ENCODE data around the gene PRKCB.

The PRKCB gene

GRCh38 chr16:23895052-23895451 lies 59.3 kb downstream of the PRKCB start:
- no peaks in the 10 kb centered on the region for H3K27me3 Mint-ChIP-seq (ENCODE audit: low read depth)
- H3K4me1 Mint-ChIP-seq (ENCODE audit: low read depth): peaks cover 19% of the 10 kb centered on the region
- no peaks in the 10 kb centered on the region for H3K9me3 Mint-ChIP-seq
- no peak for DNase-seq (ENCODE audit: low spot score)
- no peak overlapping the region for H3K27ac Mint-ChIP-seq
- peaks cover 18% of the 10 kb centered on the region for H3K36me3 Mint-ChIP-seq (ENCODE audit: low read depth)
- H3K4me3 Mint-ChIP-seq: no peak overlapping the region

GRCh38 chr16:23896832-23897821 lies 61.3 kb downstream of the PRKCB start:
- no peak overlapping the region for H3K4me3 Mint-ChIP-seq
- H3K36me3 Mint-ChIP-seq (ENCODE audit: low read depth): peaks cover 21% of the 10 kb centered on the region
- no peaks in the 10 kb centered on the region for H3K27me3 Mint-ChIP-seq (ENCODE audit: low read depth)
- no peaks in the 10 kb centered on the region for H3K9me3 Mint-ChIP-seq
- no peak for DNase-seq (ENCODE audit: low spot score)
- H3K27ac Mint-ChIP-seq: no peak overlapping the region
- peaks cover 31% of the 10 kb centered on the region for H3K4me1 Mint-ChIP-seq (ENCODE audit: low read depth)

DNA sequence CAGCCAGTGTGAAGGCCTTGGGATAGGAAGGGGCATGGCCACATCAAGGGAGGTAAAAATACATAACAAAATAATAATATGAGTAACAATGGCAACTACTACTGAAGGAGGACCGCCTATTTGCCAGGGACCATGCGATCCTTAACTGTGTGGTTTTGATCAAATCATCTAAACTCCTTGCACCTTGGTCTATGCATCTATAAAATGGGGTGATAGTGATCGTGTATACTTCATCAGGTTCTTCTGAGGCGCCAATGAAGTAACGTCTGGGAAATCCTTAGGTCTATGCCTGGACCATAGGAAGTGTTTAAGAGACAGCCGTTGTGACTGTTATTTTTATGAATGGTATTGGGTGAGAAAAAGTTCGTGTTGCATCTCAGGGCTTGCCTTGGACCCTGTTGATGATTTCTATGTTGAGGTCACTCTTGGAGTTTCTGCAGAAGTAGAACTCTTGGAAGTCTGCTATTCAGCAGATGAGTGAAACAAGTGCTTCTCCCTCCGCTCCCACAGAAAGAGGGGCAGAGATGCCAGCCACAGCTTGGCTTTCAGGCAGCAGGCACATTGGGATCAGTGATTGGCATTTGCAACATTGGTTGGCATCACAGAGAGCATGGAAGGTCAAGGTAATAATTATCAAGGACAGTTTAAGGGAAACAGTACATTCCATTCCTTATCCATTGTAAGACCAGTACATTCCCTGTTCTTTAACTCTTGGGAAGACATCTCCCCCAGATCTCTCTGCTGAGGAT lies 63.1 kb downstream of the PRKCB start:
- Mint-ChIP-seq H3K27me3 (ENCODE audit: low read depth) (no peaks in the 10 kb centered on the region), H3K27ac (no peak overlapping the region), H3K36me3 (ENCODE audit: low read depth) (peaks cover 14% of the 10 kb centered on the region), H3K4me3 (no peak overlapping the region), H3K4me1 (ENCODE audit: low read depth) (peaks cover 40% of the 10 kb centered on the region), H3K9me3 (no peaks in the 10 kb centered on the region)
- DNase-seq (ENCODE audit: low spot score): no peak

DNA sequence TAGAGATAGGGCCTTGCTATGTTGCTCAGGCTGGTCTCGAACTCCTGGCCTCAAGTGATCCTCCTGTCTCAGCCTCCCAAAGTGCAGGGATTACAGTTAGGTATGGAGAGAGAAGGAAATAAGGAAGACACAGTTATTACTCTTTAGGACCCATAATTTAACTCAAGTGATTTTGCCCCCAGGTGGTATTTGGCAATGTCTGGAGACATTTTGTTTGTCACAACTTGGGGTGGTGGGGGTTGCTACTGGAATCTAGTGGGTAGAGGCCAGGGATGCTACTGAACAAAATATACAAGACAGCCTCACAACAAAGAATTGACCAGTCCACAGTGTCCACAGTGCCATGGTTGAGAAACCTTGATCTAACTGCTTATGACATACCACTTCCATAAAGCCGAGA lies 64.1 kb downstream of the PRKCB start:
- H3K9me3 Mint-ChIP-seq: no peaks in the 10 kb centered on the region
- no peaks in the 10 kb centered on the region for H3K27me3 Mint-ChIP-seq (ENCODE audit: low read depth)
- H3K27ac Mint-ChIP-seq: no peak overlapping the region
- DNase-seq (ENCODE audit: low spot score): no peak
- peaks cover 11% of the 10 kb centered on the region for H3K36me3 Mint-ChIP-seq (ENCODE audit: low read depth)
- no peak overlapping the region for H3K4me3 Mint-ChIP-seq
- H3K4me1 Mint-ChIP-seq (ENCODE audit: low read depth): peaks cover 40% of the 10 kb centered on the region

- H3K27me3 Mint-ChIP-seq (ENCODE audit: low read depth): no peaks in the 10 kb centered on the region
- no peak overlapping the region for H3K4me3 Mint-ChIP-seq
- H3K36me3 Mint-ChIP-seq (ENCODE audit: low read depth): peaks cover 9% of the 10 kb centered on the region
- H3K4me1 Mint-ChIP-seq (ENCODE audit: low read depth): peaks cover 40% of the 10 kb centered on the region
- H3K9me3 Mint-ChIP-seq: no peaks in the 10 kb centered on the region
- no peak overlapping the region for H3K27ac Mint-ChIP-seq
- no peak for DNase-seq (ENCODE audit: low spot score)
Measured at GRCh38 chr16:23900480-23901177, 64.8 kb downstream of the PRKCB start.

GRCh38 chr16:23901178-23902033 lies 65.6 kb downstream of the PRKCB start:
- no peak for DNase-seq (ENCODE audit: low spot score)
- Mint-ChIP-seq H3K36me3 (ENCODE audit: low read depth) (peaks cover 9% of the 10 kb centered on the region), H3K27ac (peak overlapping the region; percentile 34), H3K4me3 (no peak overlapping the region), H3K9me3 (no peaks in the 10 kb centered on the region), H3K27me3 (ENCODE audit: low read depth) (no peaks in the 10 kb centered on the region), H3K4me1 (ENCODE audit: low read depth) (peaks cover 38% of the 10 kb centered on the region)

- H3K27ac Mint-ChIP-seq: no peak overlapping the region
- no peak overlapping the region for H3K4me3 Mint-ChIP-seq
- no peak for DNase-seq (ENCODE audit: low spot score)
- H3K4me1 Mint-ChIP-seq (ENCODE audit: low read depth): peaks cover 38% of the 10 kb centered on the region
- no peaks in the 10 kb centered on the region for H3K9me3 Mint-ChIP-seq
- no peaks in the 10 kb centered on the region for H3K27me3 Mint-ChIP-seq (ENCODE audit: low read depth)
- peaks cover 6% of the 10 kb centered on the region for H3K36me3 Mint-ChIP-seq (ENCODE audit: low read depth)
Measured at GRCh38 chr16:23902034-23902747, 66.4 kb downstream of the PRKCB start.

DNA sequence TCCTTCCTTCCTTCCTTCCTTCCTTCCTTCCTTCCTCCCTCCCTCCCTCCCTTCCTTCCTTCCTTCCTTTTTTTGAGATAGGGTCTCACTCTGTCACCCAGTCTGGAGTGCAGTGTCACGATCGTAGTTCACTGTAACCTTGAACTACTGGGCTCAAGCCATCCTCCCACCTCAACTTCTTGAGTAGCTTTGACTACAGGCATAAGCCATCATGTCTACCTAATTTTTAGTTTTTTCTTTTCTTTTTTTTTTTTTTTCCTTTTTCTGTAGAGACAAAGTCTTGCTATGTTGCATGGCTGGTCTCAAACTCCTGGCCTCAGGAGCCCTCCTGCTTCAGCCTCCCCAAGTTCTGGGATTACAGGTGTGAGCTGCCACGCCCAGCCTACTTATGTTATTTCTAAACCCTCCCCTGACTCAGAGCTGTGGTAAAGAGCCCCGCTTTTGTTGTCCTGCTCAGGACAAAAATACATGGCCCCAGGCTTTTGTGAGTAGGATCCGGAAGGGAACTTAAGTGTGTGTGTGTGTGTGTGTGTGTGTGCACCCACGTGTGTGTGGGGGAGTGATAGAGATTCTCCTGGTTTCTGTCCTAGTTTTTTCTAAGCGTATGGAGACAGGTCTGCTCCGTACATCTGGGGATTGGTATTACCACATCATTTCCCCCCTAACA lies 67.1 kb downstream of the PRKCB start:
- peaks cover 40% of the 10 kb centered on the region for H3K4me1 Mint-ChIP-seq (ENCODE audit: low read depth)
- no peaks in the 10 kb centered on the region for H3K27me3 Mint-ChIP-seq (ENCODE audit: low read depth)
- peaks cover 6% of the 10 kb centered on the region for H3K36me3 Mint-ChIP-seq (ENCODE audit: low read depth)
- no peaks in the 10 kb centered on the region for H3K9me3 Mint-ChIP-seq
- DNase-seq (ENCODE audit: low spot score): no peak
- no peak overlapping the region for H3K4me3 Mint-ChIP-seq
- peak overlapping the region; percentile 58 for H3K27ac Mint-ChIP-seq

DNA sequence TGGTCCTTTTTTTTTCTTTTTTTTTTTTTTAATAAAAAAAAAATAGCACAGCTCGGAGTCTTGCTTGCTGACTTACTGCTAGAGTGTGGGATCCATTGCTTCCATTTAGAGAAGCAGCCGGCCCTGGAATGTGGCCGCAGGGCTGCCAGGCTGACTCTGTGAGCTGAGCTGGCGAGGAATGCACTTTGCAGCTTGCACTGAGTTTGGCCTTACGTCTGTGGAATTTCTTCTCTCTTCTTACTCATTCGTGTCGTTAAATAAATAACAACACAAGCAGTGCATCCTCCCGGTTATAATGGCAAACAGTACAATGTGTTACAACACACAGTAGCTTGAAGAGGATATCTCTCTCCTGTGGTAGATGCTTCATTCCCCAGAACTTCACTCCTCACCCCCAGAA lies 69.2 kb downstream of the PRKCB start:
- no peak overlapping the region for H3K4me3 Mint-ChIP-seq
- DNase-seq (ENCODE audit: low spot score): no peak
- H3K27me3 Mint-ChIP-seq (ENCODE audit: low read depth): no peaks in the 10 kb centered on the region
- no peak overlapping the region for H3K27ac Mint-ChIP-seq
- peaks cover 43% of the 10 kb centered on the region for H3K4me1 Mint-ChIP-seq (ENCODE audit: low read depth)
- H3K9me3 Mint-ChIP-seq: no peaks in the 10 kb centered on the region
- peaks cover 4% of the 10 kb centered on the region for H3K36me3 Mint-ChIP-seq (ENCODE audit: low read depth)

DNA sequence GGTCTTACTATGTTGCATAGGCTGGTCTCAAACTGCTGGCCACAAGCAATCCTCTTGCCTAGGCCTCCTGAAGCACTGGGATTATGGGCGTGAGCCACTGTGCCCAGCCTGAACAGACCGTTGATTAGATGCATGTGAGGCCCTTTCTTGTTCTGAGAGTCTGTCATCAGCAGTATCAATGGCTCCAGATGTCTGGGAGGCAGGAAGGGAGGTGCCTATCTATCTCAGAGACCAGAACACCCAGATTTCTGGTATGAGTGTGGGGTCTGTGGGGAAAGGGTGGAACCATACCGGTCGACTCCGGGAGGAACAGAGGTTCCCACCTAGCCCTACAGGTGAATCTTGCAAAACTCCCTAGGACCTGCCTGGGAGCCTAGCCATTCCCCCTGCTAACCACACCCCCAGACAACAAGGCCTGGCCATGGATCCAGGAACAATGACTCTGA lies 71.7 kb downstream of the PRKCB start:
- no peak for DNase-seq (ENCODE audit: low spot score)
- H3K36me3 Mint-ChIP-seq (ENCODE audit: low read depth): peaks cover 1% of the 10 kb centered on the region
- H3K4me3 Mint-ChIP-seq: no peak overlapping the region
- H3K27ac Mint-ChIP-seq: no peak overlapping the region
- H3K9me3 Mint-ChIP-seq: no peaks in the 10 kb centered on the region
- no peaks in the 10 kb centered on the region for H3K27me3 Mint-ChIP-seq (ENCODE audit: low read depth)
- H3K4me1 Mint-ChIP-seq (ENCODE audit: low read depth): peaks cover 28% of the 10 kb centered on the region

DNA sequence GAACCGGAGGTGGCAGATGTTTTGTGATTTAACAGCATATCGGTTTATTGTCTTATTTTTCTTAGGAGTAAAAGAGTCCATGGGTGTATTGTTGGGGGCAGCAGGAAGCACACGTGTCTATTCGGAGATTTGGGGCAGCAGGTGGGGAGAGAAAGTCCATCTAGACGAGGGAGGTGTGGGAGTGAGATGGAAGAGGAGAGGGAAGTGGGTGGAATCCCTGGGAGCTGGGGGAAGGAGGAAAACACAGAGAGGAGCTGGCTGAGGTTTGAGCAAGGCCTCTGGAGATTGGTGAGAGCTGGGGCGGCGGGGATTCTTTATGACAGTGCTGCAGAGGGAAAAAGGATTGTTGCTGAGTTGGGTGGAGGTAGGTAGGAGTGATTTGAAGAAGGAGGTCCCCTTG lies 72.1 kb downstream of the PRKCB start:
- Mint-ChIP-seq H3K27me3 (ENCODE audit: low read depth) (no peaks in the 10 kb centered on the region), H3K27ac (no peak overlapping the region), H3K9me3 (no peaks in the 10 kb centered on the region), H3K4me1 (ENCODE audit: low read depth) (peaks cover 26% of the 10 kb centered on the region), H3K36me3 (ENCODE audit: low read depth) (peaks cover 1% of the 10 kb centered on the region), H3K4me3 (no peak overlapping the region)
- DNase-seq (ENCODE audit: low spot score): no peak

GRCh38 chr16:23908790-23909189 lies 73.0 kb downstream of the PRKCB start:
- Mint-ChIP-seq H3K27me3 (ENCODE audit: low read depth) (no peaks in the 10 kb centered on the region), H3K4me3 (no peak overlapping the region), H3K36me3 (ENCODE audit: low read depth) (peaks cover 1% of the 10 kb centered on the region), H3K9me3 (no peaks in the 10 kb centered on the region), H3K27ac (no peak overlapping the region), H3K4me1 (ENCODE audit: low read depth) (peaks cover 22% of the 10 kb centered on the region)
- DNase-seq (ENCODE audit: low spot score): no peak
